ENCODE results near the gene LRP5.
"Not testable (repeated sequence)": the region's sequence is repeated elsewhere in the genome, so short reads cannot be mapped to it uniquely, and the experiment has no call there.

Gene LRP5

GRCh38 chr11:68441466-68442230, 129.3 kb downstream of the LRP5 start:
- no peak overlapping the region for H3K4me3 ChIP-seq (ENCODE audit: low read length)
- TF ChIP-seq CTCF (IDR thresholded peaks at IDR 0.05; ENCODE audit: insufficient read depth, low read depth, low read length, missing control alignments): no peak
- DNase-seq (ENCODE audit: low read depth): no peak

- no peak for TF ChIP-seq CTCF (IDR thresholded peaks at IDR 0.05; ENCODE audit: insufficient read depth, low read depth, low read length, missing control alignments)
- DNase-seq (ENCODE audit: low read depth): no peak
- no peak overlapping the region for H3K4me3 ChIP-seq (ENCODE audit: low read length)
Measured at GRCh38 chr11:68442433-68442832, 130.0 kb downstream of the LRP5 start.

- no peak overlapping the region for H3K4me3 ChIP-seq (ENCODE audit: low read length)
- TF ChIP-seq CTCF (IDR thresholded peaks at IDR 0.05; ENCODE audit: insufficient read depth, low read depth, low read length, missing control alignments): no peak
- DNase-seq (ENCODE audit: low read depth): no peak
Measured at GRCh38 chr11:68444566-68444965, 132.2 kb downstream of the LRP5 start.

GRCh38 chr11:68445531-68446035, 133.2 kb downstream of the LRP5 start:
- TF ChIP-seq CTCF (IDR thresholded peaks at IDR 0.05; ENCODE audit: insufficient read depth, low read depth, low read length, missing control alignments): no peak
- DNase-seq (ENCODE audit: low read depth): no peak
- no peak overlapping the region for H3K4me3 ChIP-seq (ENCODE audit: low read length)

GRCh38 chr11:68446046-68446725, 133.8 kb downstream of the LRP5 start:
- DNase-seq (ENCODE audit: low read depth): no peak
- TF ChIP-seq CTCF (IDR thresholded peaks at IDR 0.05; ENCODE audit: insufficient read depth, low read depth, low read length, missing control alignments): no peak

GRCh38 chr11:68447015-68447801, 134.8 kb downstream of the LRP5 start:
- peak; percentile 85 for TF ChIP-seq CTCF (IDR thresholded peaks at IDR 0.05; ENCODE audit: insufficient read depth, low read depth, low read length, missing control alignments)
- no peak overlapping the region for H3K4me3 ChIP-seq (ENCODE audit: low read length)
- peak; percentile 73 for DNase-seq (ENCODE audit: low read depth)

More at GRCh38 chr11:68446046-68446725, 133.8 kb downstream of the LRP5 start:
- H3K4me3 ChIP-seq (ENCODE audit: low read length): no peak overlapping the region

GRCh38 chr11:68447914-68448313, 135.5 kb downstream of the LRP5 start:
- not testable (repeated sequence) for DNase-seq (ENCODE audit: low read depth); H3K4me3 ChIP-seq (ENCODE audit: low read length)

Measured in epithelial cell of esophagus (primary cell).